NCI-H345 treated with DMSO at 0.1 percent for 48 hours (cell line): ENCODE data around the gene NPIPA3.
"Not testable (repeated sequence)": the region's sequence is repeated elsewhere in the genome, so short reads cannot be mapped to it uniquely, and the experiment has no call there.

ENCODE experiments used
- DNase-seq: peaks from one replicate; lab custom pipeline; 2025; ENCODE audit not compliant: unreplicated experiment; lab: John Stamatoyannopoulos, UW

NPIPA3 gene

DNA sequence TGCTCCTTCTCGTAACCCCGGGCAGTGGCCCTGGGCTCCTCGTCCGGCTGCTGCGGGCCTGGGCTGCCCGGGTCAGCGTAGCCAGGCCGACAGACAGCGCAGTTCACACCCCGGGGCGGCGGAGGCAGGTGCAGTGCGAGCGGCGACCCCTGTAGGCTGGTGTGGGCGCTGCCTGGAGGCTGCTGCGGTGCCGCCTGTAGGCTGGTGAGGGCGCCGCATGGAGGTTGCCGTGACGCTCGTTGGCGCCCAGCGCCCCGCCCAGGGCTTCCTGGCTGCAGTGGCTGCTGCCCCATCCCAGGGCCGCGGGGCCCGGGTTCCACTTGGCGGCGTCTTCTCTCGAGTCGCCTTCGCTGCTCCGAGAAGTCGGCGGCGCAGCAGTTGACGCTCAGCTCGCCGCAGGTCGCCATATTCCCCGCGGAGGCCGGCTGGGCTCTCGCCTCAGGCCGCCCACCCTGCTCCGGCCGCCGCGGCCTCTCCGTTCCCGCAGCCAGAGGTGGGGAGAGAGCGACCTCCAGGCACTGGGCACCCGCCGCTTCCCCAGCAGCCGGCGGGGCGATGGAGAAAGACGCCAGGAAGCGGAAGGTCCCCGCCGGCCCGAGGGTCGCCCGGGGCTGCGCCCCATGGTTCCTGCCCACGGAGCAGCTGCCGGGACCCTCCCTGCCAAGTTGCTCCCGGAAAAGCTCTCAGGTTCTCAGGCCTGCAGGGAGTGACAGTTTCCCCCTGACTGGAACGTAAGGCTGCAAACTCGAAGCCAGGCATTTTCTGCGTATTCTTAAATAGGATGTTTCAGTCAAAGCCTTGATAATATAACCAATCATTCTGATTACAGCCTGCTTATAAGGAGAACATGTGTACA is 39.3 kb downstream of the NPIPA3 start, which contains the start of gene NPIPA2:
Gene NPIPA2 (plus strand): TSS at position 261 of the 856 bp plus-strand sequence. CDS start 5,533 bp downstream, outside the sequence.
- not testable (repeated sequence) for DNase-seq

DNA sequence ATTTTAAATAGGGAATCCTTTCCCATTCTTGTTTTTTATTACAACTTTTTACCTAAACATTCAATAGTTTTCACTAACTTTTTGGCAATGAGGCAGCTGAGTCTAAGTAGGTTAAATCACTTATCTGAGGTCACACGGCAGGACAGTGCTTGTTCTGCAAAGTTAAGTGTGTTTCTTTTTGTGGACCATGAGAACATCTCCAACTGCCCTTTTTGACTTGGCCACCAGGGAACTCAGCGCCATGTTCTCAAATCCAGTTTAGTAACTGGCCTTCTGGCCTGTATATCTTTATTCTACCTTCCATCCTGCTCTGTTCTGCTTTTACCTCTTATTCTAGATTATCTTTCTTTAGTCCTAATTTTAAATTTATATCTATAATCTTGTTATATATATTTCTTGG is 70.4 kb downstream of the NPIPA3 start:
- not testable (repeated sequence) for DNase-seq

DNA sequence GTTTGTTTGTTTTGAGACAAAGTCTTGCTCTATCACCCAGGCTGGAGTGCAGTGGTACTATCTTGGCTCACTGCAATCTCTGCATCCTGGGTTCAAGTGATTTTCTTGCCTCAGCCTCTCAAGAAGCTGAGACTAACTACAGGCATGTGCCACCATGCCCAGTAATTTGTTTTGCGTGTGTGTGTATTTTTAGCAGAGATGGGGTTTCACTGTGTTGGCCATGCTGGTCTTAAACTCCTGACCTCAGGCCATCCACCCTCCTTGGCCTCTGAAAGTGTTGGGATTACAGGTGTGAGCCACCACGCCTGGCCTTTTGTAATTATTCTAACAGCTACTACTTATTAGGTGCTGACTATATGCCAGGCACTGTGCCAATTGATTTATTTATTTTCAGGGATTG is 72.4 kb downstream of the NPIPA3 start:
- not testable (repeated sequence) for DNase-seq
